GM18873 (cell line): ENCODE data around the gene PLCB3.

Source experiments
- ATAC-seq: cut with Tn5 transposase; IDR thresholded peaks from one replicate; pipeline ENCODE4 v1.9.1; 2021; ENCODE audit warnings: mild to moderate bottlenecking, moderate library complexity, moderate number of reproducible peaks; ENCODE audit not compliant: unreplicated experiment, low FRiP score

PLCB3 gene

DNA sequence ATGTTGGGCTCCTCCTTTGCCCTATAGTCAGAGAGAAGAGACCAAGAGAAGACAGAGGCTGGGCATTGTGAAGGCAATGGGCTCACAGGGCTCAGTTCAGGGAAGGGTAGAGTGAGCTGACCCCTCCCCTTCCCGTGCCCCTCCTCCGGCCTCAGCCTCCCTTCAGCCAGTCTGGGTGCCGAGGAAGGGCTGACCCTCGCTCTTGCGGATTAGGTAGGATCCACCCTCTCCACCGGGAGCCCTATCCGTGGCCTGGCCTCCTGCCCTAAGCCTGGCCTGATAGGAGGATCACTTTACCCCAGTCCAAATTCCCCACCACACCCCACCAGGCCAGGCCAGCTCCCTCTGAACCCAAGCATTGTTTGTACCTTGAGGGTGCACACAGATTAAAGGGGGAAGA, 2.8 kb upstream of the PLCB3 start:
- ATAC-seq, result no peak

DNA sequence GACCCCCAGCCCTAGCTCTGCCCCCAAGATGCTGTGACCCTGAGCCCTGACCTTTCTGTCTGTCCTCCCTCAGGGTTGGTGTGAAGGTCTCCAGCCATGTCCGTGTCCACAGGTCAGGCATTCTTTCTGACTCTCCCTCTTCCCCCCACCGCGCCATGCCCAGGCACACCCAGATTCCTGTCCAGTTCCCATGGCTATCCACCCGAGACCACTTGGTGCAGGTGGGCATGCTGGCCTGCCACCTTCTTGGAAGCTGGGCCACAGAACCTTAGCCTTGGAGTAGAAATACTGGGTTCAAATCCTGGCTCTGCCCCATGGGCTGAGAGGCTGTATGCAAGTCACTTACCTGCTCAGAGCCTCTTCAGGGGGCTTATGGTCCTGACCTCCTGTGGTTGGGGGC, 2.3 kb upstream of the PLCB3 start:
- no peak for ATAC-seq

DNA sequence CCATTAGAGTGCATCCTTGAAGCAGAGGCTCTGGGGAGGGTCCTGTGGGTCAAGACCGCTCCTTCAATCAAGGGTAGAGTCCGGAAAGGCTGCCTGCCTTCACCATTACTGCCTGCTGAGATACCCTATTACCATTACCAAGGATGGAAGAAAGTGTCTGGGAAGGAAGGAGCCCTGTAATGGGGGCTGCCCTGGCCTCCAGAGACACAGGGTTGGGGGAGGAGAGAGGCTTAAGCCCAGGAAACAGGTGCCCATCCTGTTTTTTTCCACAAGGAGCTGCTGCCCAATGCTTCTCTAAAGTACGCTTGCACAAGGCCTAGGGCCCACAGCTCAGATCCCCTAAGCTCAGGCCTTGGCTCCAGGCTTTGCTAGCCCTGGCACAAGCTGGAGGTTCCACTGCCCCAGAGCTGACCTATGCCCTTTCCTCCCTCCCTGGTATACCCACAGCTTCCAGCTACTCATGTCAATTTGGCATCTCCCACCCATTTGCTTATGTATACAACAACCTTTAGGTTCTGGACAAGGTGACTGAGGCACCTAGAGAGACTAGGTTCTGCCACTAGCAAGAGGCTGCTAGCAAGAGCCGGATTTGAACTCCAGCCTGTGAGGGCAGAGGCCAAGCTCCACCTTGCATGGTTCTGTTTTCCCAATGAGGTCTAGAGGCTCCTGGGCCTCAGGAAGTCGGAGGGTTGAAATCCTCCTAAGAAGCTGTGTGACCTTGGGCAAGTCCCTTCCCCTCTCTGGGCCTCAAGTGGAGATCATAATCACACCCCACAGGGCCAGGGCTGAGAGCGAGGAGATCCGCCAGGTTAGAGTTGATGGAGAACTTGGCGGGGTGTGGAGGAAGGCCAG, 1.5 kb upstream of the PLCB3 start:
- no peak for ATAC-seq

DNA sequence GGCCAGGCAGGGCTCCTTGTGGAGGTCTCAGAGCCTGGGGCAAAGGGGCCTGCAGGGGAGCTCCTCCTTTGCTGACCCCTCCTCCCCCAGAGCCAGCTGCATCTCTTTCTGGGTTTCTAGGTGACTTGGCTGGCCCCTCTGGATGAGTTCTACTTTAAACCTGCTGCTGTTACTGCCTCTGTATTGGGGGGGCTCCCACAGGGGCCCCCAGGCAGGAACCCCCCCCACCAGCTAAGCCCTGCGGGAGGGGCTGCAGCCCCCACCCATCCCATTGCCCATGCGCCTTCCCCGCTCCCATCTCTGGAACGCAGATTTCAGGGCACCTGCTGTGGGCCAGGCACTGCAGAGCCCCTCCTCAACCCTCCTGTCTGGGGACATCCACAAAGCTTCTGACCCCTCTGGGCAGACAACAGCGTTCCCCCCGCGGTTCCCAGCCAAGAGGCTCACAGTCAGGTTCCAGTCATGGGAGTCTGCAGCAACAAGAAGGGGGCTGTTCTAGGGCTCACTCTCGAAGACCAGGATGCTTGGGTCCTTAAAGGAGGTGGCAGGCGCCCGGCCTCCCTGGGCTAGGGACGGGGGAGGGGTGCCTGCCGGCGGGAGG, 815 bp upstream of the PLCB3 start:
- no peak for ATAC-seq

DNA sequence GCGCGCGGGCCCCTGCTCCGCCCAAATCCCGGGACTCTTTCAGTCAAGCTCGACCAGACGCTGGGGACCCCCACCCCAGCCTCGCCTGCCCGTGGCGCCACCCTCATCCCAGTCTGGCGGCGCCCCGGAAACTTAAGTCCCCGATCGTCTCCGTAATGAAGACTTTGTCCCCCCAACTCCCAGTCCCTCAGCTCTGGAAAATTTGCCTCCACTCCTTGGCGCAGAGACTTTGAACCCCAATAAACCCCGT, 348 bp downstream of the PLCB3 start:
- no peak for ATAC-seq

DNA sequence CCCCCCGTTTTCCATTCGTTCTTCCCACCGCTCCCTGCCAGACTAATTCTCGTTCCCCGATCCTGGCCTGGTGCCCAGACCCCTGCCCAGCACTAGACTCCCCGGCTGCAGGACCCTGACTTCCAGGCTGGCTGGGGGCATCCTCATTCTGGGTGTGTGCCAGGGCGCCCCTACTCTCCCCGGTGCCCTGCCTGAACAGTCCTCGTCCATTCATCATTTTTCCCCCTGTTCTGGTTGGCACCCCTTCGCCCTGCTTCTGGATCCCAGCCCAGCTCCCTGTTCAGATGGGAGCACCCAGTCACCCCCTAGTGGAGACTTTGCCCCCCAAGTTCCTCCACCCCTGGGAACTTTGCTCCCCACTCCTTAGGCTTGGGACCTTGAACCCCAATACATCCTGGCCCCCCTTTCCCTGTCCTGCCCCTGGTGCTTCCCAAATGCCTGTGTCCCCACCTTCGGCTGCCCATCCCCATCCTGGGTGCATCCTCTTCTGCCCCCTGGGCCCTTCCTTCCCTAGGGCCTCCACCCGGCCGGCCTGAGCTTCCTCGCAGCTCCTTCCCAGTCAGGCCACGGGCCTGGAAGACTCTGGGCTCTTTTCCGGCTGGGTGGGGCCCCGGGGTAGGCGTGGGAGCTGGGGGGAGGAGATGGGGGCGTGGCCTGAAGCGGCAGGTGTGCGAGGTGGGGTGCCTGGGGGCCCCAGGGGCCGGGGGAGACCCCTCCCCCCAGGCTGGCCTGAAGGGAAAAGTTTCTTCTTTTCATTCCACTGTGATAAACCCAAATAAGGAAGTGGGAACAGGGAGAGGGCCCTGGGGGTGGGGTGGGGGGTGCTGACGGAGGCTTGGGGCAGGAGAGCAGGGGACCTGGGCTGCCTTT, 908 bp downstream of the PLCB3 start:
- no peak for ATAC-seq

DNA sequence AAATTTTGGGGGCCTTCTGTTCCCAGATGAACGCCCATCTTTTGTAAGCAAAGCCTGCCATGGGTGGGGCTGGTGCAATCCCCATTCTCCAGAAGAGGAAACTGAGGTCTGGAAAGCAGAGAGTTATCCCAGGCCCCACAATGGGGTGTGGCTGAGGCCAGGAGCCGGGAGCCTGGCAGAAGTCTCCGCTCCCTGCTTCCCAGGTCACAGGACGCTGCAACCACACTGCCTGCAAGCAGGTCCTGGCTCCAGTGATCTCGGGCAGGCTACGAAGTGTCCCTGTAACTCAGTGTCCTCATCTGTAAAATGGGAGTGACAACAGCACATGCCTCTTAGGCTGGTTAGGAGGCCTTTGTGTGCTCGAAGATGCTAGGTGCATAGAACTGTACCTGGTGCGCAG, 1.7 kb downstream of the PLCB3 start:
- ATAC-seq, result no peak

DNA sequence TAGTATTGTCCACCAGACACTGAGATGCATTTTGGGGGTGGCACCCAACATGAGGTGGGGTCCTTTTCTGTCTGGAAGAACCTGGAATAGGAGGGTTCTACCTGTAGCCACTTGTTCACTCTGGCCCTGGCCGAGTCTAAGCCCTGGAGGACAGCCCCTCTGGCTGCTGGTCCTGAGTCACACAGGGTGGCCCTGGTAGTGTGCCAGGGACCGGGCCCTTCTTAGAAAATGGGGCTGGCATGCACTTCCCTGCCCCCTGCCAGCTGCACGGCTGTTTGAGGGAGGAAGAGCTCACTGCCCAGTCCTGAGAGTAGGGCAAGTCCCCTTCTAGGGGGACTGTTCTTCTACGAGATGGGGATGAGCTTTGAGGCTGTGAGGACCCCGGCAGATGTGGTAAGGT, 2.2 kb downstream of the PLCB3 start:
- ATAC-seq, result no peak

DNA sequence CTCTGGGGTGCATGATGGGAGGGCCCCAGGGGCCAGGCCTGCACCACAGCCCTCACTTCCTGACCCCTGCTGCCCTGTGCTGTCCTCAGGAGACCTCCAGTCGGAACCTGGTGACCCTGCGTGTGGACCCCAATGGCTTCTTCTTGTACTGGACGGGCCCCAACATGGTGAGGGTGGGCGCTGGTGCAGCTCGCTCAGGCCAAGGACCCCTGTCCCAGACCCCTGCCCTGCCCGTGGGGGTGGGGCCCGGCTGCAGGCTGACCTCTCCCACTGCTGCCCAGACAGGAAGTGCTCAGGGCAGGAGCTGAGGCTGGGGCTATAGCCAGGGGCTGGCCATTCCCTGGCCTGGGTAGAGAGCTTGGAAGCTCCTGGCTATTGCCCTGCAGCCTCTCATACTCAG, 3.0 kb downstream of the PLCB3 start:
- no peak for ATAC-seq

DNA sequence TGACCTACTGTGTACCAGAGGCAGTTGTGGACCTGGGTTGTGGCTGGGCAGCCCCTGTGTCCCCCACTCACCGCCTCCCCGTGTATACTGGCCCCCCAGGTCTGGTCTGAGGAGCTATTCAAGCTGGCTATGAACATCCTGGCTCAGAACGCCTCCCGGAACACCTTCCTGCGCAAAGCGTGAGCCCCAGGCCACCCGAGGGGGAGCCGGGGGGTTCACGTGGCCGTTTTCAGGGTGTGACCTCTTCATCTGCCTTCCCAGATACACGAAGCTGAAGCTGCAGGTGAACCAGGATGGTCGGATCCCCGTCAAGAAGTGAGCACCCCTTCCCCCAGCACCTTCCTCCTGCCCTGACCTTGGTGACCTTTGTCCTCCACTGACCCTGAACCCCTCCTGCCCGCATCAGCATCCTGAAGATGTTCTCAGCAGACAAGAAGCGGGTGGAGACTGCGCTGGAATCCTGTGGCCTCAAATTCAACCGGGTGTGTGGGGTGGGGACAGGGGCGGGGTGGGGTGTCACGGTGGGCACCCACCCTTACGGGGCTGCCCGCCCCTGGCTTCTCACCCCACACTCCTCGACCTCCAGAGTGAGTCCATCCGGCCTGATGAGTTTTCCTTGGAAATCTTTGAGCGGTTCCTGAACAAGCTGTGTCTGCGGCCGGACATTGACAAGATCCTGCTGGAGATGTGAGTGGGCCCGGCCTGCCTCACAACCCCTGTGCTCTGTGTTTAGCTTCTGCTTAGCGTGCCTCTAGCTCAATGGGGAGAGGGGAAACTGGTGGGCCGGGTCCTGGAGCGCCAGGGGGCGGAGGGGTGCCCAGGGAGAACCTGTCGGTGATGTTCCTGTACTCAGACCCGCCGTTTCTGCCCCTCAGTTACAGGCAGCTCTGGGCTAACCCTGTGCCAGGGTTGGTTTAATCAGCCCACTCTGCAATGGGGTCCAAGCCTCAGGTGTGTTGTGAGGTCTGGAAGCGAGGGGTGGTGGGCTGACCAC, 4.1 kb downstream of the PLCB3 start:
- ATAC-seq, result no peak

DNA sequence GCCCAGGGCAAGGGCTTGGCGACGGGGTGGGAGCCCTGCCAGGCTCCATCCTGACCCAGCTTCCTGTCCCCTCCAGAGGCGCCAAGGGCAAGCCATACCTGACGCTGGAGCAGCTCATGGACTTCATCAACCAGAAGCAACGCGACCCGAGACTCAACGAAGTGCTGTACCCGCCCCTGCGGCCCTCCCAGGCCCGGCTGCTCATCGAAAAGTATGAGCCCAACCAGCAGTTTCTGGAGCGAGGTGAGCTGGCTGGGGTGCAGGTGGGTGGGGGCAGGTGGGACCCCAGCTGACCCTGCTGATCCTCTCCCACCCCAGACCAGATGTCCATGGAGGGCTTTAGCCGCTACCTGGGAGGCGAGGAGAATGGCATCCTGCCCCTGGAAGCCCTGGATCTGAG, 5.0 kb downstream of the PLCB3 start:
- no peak for ATAC-seq

DNA sequence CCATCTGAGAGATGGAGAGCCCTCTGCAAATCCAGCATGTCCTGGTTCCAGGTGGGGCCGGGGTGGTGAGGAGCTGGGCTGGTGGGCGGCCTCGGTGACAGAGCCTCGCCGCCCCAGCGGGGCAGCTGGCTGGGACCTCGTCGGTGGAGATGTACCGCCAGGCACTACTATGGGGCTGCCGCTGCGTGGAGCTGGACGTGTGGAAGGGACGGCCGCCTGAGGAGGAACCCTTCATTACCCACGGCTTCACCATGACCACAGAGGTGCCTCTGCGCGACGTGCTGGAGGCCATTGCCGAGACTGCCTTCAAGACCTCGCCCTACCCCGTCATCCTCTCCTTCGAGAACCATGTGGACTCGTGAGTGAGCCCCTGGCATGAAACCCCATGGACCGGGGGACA, 7.0 kb downstream of the PLCB3 start:
- ATAC-seq, result no peak

DNA sequence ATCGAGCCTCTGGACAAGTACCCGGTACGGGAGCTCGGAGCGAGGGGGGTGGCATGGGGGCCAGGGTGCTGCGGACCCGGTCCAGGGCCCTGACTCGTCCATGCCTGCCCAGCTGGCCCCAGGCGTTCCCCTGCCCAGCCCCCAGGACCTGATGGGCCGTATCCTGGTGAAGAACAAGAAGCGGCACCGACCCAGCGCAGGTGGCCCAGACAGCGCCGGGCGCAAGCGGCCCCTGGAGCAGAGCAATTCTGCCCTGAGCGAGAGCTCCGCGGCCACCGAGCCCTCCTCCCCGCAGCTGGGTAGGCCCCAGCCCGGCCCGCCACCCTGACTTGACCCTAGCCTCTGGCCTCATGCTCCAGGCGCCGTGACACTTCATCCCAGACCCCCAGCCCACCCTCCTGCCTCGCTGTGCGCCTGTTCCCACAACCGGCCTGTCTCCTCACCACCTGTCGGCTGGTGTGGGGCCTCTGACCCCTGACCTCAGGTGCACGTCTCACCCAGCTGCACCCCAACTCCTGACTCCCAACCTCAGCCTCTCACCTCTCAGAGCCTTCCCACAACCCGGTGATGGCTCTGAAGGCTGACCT, 7.7 kb downstream of the PLCB3 start:
- ATAC-seq, result no peak

DNA sequence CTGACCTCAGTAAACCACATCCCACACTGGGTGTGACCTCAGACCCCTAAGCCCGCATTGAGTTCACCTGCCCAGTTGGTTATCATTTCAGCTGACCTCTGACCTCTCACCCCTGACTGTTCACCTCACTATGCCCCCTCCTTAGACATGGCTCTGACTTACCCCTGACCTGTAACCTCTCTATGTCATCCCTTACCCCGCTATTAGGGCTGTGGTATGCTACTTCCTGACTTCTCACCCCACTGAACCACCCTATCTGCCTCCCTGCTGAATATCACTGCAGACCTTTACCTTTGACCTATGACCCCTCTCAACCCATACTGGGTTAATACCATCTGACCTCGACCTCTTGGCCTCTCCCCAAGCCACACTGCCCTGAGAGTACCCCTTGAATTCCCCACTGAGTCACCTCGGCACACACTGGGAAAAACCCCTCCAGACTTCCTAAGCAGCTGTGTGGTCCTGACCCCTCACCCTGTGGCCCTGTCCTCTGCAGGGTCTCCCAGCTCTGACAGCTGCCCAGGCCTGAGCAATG, 8.3 kb downstream of the PLCB3 start:
- ATAC-seq, result no peak

DNA sequence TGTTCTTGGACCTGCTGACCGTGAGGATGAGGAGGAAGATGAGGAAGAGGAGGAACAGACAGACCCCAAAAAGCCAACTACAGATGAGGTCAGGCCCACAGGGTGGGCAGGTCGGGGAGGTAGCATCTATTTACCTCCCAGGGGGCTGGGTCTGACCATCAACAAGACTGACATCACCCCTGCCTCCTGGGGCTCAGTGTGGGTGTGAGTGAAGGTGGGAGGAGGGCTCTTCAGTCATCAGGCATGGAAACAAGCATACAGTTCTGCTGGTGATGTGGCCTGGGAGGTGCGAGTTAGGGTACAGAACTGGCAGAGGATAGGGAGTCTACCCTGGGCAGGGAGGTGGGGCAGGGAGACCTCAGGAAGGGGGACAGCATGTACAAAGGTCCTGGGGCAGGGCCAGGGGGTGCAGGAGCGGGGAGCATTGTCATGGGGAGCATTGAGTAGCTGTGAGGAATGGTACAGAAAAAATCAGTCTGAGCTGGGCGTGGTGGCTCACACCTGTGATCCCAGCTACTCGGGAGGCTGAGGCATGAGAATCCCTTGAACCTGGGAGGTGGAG, 8.9 kb downstream of the PLCB3 start:
- ATAC-seq, result no peak

DNA sequence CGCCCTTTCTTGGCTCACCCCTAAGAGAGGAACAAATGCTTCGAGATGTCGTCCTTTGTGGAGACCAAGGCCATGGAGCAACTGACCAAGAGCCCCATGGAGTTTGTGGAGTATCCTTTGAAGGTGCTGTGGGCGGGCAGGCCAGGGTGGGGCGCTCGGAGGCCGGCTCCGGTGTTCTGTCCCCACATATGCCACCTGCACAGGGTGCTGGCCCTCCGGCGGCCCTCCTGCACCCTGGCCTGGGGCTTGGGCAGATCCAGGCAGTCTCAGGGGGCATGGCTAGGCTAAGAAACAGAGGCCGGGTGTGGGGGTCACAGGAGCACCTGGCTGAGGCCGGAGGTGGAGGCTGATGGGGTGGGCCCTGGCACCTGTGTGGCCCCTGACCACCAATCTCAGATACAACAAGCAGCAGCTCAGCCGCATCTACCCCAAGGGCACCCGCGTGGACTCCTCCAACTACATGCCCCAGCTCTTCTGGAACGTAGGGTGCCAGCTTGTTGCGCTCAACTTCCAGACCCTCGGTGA, 10.3 kb downstream of the PLCB3 start:
- no peak for ATAC-seq

DNA sequence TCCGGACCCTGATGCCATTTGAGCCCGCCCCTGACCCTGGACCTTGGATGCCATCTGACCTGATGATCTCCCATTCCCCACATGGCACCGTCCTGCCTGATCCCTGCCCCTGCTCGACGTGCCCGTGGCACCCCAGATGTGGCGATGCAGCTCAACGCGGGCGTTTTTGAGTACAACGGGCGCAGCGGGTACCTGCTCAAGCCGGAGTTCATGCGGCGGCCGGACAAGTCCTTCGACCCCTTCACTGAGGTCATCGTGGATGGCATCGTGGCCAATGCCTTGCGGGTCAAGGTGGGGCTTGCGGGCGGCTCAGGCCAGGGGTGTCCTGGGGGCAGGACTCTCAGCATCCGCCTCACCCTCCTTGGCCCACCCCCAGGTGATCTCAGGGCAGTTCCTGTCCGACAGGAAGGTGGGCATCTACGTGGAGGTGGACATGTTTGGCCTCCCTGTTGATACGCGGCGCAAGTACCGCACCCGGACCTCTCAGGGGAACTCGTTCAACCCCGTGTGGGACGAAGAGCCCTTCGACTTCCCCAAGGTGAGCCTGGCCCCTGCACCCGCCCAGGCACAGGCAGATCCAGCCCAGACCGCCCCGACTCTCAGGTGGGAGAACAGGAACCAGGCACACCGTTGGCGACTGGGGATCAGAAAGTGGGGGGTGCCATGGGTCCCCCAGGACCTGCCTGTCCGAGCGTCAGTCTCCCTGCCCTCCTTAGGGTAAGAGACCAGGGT, 11.1 kb downstream of the PLCB3 start:
- ATAC-seq, result no peak
